ENCODE results near the gene PRKCE. TPM values are rescaled to one million over a fixed set of nuclear protein-coding genes. Genes with fewer than 3 reads are reported as not detected.

Gene PRKCE
- total and polyA plus RNA-seq, 2 donors (not counting 3 experiments of a cell fraction or from before 2014, with no cell fraction given) = 27.9 to 33.9 TPM

GRCh38 chr2:46122318-46122976 is 471.0 kb downstream of the PRKCE start:
- H3K9me1 ChIP-seq (replicated peaks; ENCODE audit: control insufficient read depth, extremely low read depth, insufficient read depth, low read length) = no peaks in the 10 kb centered on the region
- H3K4me3 ChIP-seq (replicated peaks in 1 of 3; ENCODE audit: insufficient read depth in 1 of 3, low read depth in 1 of 3, low read length in 3 of 3) = no peak overlapping the region
- no peak overlapping the region for H3K27ac ChIP-seq (ENCODE audit: insufficient read depth, low read depth, low read length)
- no peaks in the 10 kb centered on the region for H3K9me3 ChIP-seq (replicated peaks; ENCODE audit: control insufficient read depth, insufficient read depth, low read length)
- no peak overlapping the region for H3K4me2 ChIP-seq (ENCODE audit: insufficient read depth, low read length)
- no peak for FAIRE-seq
- no peak for DNase-seq (ENCODE audit: low read depth, low spot score)
- H3K79me2 ChIP-seq (ENCODE audit: control insufficient read depth, insufficient read depth, low read length) = peaks cover 4% of the 10 kb centered on the region
- dilution Hi-C loops (cut with MboI; ENCODE audit: extremely low pct_ligation_motif_present, low sequenced_read_pairs) (no loop called here), intact Hi-C loops (cut with micrococcal nuclease) (no loop called here)
- CTCF ChIA-PET = interaction anchor here (0.7 to 1.4 kb wide), 7 partner anchors 9 to 230 kb away, joined by 3 to 5 read pairs (median 4); no protein-coding TSS in a partner anchor
- no peak for TF ChIP-seq JUN (IDR thresholded peaks at IDR 0.05; ENCODE audit: borderline replicate concordance, insufficient read depth, insufficient read length, low read depth)
- no peak for TF ChIP-seq POLR2AphosphoS5 (IDR thresholded peaks at IDR 0.05; ENCODE audit: insufficient read depth, low read depth, low read length)
- no peak for TF ChIP-seq FOS (IDR thresholded peaks at IDR 0.05; ENCODE audit: borderline replicate concordance, insufficient read depth, low read length)
- TF ChIP-seq EZH2 (IDR thresholded peaks at IDR 0.05; ENCODE audit: borderline replicate concordance, low read depth, low read length, severe bottlenecking) = no peak
- TF ChIP-seq MAX (IDR thresholded peaks at IDR 0.05; ENCODE audit: insufficient read depth, insufficient read length) = no peak
- TF ChIP-seq CTCF (IDR thresholded peaks at IDR 0.05; ENCODE audit: extremely low read depth in 1 of 2, insufficient read depth in 1 of 2, low read depth in 1 of 2, low read length in 2 of 2) = no peak
- no peak for TF ChIP-seq GATA2 (IDR thresholded peaks at IDR 0.05; ENCODE audit: insufficient read depth, insufficient read length, low read depth, low read length)
- TF ChIP-seq MYC (IDR thresholded peaks at IDR 0.05; ENCODE audit: low read depth, low read length) = no peak
- POLR2A ChIA-PET = no interaction called here
- no peak overlapping the region for H3K9ac ChIP-seq (replicated peaks; ENCODE audit: extremely low read depth, insufficient read depth, low read length)
- no TSS peak for BruUV-seq (replicated peaks)
- H2AFZ ChIP-seq (ENCODE audit: low read depth, low read length) = no peak overlapping the region
- no peaks in the 10 kb centered on the region for H3K36me3 ChIP-seq (ENCODE audit: control insufficient read depth in 2 of 2, extremely low read depth in 1 of 2, insufficient read depth in 2 of 2, low read length in 2 of 2)
- H3K4me1 ChIP-seq (ENCODE audit: control insufficient read depth, extremely low read depth, insufficient read depth, low read length) = peaks cover 33% of the 10 kb centered on the region
- no peaks in the 10 kb centered on the region for H3K27me3 ChIP-seq (ENCODE audit: control insufficient read depth in 2 of 2, insufficient read depth in 2 of 2, low read length in 2 of 2)
- H4K20me1 ChIP-seq (replicated peaks; ENCODE audit: control insufficient read depth, extremely low read depth, insufficient read depth, low read length) = no peaks in the 10 kb centered on the region
